Stimulated activated CD8-positive, alpha-beta memory T cell treated with anti-CD3 and anti-CD28 coated beads, Interleukin-4, amount 100 ng/mL, for 4 hours (primary cell): Measurements from ENCODE around the gene EBLN1.
"Not testable (repeated sequence)": the region's sequence is repeated elsewhere in the genome, so short reads cannot be mapped to it uniquely, and the experiment has no call there.

Experiments
- DNase-seq, 2 donors: peaks; one replicate each; pipeline ENCODE4 v3.0.0-alpha.2; 2020; ENCODE audit warnings: low read depth in 2 of 2, low spot score in 1 of 2

Gene EBLN1

DNA sequence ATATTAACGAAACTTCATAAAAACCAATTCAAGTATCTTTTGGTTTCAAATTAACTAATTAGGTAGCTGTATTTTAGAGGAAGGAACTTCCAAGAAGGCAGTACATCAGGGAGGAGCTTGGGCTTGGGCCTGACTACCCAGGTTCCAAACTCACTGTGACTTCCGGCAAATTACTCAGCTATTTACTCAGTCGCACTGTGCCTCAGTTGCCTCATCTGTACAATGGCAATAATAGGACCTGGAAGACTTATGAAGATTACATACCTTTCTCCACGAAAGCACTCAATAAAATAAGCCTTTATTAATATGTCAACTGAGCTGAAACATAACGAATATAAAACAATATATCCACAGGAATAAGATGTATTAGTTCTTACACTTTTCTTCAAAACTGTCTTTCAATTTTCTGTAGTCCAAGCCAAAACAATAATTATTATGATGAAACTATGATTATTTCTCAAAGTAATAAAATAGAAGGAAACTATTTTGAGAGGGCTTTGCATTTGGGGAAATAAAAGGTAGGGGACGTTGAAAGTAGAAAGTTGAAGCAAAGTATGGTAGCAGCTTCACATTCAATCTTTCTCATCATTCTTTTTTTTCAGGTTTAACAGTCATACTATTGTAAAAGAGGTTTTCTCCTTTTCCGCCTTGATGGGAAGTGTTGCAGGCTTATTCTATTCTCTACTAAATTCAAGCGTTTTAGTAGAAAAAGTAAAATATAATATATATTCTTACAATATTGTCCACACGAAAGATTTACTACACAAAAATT lies 10.5 kb upstream of the EBLN1 start:
- no peak for DNase-seq

DNA sequence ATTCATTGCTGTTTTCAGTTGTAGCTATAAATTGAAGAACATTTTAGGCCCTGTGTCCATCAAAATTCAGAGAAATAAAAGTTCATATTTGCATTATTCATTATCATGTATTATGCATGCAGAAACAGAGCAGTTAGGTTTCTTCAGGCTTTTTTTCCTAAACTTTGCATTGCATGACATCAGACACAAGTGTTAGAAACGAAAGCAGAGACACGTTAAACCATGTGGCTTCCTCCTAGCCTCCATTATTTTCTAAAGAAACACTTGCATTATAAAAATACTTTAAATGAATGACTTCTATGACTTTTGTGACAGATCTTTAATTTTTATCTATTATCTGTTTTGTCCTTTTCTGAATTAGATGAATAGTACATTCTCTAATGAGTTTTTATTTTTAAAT lies 8.8 kb upstream of the EBLN1 start:
- DNase-seq, result no peak

DNA sequence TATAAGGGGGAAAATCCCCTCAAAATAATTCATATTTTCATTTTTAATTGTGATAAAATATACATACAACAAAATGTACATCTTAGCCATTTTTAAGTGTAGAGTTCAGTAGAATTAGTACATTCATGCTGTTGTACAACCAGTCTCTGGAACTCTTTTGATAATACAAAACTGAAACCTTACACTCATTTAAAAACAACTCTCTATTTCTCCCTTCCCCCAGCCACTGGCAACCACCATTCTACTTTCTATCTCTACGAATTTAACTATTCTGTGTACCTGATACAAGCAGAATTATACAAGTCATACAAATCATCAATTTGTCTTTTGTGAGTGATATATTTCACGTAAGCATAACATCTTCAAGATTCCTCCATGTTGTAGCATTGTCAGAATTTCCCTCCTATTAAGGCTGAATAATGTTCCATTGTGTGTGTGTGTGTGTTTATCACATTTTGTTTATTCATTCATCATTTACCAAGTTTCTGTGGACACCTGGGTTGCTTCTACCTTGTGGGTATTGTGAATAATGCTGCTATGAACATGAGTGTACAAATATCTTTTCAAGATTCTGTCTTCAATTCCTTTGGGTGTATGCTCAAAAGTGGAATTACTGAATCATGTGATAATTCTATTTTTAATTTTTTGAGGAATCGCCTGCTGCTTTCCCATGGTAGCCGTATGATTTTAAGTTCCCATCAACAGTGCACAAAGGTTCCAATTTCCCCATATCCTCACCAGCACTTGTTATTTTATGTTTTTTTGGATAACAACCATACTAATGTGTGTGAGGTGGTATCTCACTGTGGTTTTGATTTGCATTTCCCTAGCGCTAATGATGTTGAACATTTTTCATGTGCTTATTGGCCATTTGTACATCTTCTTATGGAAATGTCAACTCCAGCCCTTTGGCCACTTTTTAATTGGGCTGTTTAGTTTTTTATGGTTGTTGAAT lies 4.7 kb upstream of the EBLN1 start:
- no peak for DNase-seq

DNA sequence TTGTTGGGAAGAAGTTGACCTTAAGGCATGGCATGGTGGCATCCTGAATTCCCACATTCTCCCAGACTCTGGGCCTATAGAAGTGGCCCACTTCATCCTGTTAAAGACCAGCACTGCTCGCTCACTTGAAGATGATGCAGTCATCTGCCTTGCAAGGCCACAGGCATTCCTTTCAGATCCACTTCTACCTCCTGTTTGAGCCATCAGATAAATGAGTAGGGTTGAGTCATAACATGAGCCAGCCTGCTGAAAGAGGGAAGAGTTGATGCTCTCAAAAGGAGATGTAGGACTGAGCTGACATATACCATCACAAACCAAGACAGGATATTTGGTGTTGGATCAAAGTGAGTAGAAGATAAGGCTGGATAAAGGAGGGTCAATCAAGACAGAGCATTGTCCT lies 1.5 kb upstream of the EBLN1 start:
- DNase-seq, result no peak

DNA sequence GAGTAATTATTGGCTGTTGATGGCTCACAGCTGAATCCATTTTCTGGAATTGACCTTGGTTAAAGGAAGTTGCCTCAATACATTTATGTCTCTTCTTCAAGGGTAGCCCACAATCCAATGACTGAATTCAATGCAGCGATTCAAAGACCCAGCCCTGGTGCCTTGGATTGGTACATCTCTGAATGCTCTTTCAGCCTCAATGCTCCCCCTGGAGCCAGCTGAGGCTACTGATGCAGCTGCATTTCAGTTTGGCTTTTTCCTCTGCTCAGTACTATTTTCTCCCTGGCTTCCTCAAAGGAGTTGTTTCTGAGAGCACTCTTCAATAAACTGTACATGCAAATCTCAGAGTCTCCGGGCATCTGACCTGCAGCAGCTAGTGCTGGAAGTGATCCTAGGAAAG lies 633 bp upstream of the EBLN1 start:
- no peak for DNase-seq

DNA sequence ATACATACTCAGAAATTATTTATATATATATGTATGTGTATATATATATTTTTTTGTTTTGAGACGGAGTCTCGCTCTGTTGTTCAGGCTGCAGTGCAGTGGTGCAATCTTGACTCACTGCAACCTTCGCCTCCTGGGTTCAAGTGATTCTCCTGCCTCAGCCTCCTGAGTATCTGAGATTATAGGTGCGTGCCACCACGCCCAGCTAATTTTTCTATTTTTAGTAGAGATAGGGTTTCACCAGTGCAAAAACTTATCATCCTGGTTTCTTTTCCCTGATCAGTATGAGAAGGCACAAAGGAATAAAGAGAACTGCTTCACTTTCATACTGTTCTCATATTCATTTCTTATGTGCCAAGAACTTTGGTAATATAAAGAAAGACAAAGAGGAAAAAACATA lies 731 bp downstream of the EBLN1 start:
- not testable (repeated sequence) for DNase-seq

DNA sequence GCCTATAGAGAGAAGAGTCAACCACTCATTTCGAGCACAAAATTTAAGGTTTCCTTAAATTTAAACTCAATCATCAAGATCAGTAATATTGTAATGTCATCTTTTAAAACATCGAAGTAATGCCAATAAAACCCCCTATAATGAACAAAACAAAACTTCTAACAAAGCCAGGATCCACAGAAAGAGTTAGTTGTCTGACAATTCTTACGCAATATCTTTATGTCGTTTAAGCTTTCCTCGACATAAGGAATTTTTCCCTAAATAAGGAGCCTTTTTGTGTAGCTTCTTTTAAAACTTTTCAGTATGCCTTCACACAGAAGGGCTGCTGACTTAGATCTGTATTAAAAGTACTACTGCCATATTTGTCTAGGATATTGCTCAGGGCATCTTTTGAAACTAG lies 7.5 kb downstream of the EBLN1 start:
- no peak for DNase-seq

DNA sequence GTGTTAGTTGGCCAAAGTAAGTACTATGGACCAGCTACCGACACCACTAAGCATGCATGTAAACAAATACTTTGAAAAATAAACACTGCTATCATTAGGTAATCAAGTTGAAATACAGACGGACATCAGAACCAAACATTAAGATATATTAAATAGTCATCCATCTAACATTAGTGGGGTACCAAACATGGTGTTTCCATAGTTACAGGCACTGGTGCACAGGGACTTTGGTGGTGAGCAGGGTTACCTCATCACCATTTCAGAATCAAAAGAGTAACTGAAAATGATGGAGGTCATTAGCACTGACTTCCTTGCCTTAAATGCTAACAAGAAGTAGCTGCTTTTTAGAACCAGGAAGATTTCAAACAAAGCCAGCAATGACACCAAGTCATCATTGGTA lies 23.9 kb downstream of the EBLN1 start:
- DNase-seq, result no peak

DNA sequence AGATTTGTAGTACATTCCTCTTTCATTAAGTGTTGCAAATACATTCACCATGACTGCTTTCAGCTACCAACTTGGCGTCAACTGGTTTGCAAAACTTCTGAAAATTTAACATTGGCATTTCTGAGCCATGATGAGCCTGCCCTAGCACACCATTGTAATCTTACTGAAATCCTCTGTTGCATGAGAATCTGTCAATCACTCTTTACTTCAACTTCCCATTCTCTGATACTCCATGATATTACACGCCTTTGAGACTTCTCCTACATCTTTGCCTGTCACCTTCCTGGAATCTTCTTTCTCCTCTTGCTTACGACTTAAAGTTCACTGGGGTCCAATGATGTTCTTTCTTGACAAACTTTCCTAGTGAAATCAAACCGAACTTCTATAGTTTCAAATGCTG lies 32.2 kb downstream of the EBLN1 start:
- DNase-seq, result no peak

DNA sequence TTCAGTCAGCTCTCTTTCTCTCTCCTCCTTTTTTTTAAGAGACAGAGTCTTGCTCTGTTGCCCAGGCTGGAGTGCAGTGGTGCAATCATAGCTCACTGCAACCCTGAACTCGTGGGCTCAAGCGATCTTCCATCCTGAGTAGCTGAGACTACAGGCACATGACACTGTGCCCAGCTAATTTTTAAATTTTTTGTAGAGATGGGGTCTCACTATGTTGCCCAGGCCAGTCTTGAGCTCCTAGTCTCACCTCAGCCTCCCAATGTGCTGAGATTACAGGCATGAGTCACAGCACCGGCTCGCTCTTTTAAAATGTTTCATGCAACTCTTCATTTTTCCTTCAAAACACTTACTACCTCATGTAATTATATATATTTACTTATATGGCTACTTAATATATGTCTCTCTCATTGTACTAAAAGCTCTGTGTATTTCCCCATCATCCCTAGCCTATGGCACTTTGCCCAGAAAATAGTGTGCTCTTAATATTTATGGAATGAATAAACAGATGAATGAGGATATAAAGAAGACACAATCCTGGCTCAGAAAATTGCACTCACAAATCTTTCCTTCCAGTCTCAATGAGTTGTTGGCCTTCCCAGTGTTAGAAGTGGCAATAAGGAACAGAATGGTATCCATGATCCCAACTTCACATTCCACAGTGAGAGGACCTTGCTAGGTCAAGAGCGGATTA lies 33.9 kb downstream of the EBLN1 start:
- DNase-seq, result no peak

DNA sequence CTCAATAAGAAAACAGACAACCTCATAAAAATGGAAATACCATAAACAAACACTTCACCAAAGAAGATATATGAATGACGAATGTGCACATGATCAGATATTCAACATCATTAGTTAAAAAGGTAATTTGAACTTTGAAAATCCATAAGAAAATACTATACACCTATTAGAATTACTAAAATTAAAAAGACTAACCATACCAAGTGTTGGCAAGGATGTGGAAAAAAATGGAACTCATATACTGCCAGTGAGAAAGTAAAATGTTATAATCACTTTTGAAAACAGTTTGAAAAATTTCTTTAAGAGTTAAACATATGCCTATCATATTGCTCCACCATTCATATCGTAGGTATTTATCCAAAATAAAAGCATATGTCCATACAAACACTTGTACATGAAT lies 37.1 kb downstream of the EBLN1 start:
- DNase-seq, result no peak

DNA sequence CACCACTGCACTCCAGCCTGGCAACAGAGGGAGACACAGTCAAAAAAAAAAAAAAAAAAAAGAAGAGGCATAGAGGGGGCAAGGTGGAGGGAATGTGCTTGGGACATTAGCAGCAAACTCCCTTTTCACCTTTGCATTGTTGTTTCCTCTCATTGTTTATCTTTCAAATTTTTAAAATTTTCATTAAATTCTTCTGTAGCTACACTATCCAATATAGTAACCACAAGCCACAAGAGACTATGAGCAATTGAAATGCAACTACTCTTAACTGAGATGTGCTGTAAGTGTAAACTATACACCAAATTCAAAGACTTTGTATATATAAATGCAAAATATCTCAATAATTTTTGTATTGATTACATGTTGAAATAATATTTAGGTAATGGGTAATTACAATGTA lies 43.4 kb downstream of the EBLN1 start:
- DNase-seq, result no peak

DNA sequence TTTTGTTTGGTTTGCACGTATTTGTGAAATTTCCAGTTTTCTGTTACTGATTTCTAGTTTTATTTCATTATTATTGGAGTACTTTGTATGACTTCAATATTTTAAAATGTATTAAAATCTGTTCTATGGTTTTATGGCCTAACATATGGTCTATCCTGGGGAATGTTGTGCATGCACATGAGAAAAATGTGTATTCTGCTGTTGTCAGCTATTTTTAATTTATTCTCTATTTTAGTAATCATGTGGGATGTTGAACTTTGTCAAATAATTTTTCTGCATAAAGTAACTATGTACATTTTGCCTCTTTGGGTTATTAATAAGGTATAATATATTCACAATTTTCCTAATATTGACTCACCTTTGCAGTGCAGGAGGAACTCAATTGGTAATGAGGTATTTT lies 46.7 kb downstream of the EBLN1 start:
- DNase-seq, result no peak

DNA sequence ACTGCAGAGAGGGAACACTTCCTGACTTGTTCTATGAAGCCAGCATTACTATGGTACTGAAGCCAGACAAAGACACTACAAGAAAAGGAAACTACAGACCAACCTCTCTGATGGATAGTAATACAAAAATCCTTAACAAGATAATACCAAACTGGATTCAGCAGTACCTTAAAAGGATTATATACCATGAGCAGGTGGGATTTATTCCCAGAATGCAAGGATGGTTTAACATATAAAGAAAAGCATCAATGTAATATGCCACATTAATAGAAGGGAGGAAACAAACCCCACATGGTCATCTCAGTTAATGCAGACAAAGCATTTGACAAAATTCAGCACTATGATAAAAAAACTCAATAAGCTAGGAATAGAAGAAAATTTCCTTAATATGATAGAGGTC lies 47.2 kb downstream of the EBLN1 start:
- DNase-seq, result no peak

DNA sequence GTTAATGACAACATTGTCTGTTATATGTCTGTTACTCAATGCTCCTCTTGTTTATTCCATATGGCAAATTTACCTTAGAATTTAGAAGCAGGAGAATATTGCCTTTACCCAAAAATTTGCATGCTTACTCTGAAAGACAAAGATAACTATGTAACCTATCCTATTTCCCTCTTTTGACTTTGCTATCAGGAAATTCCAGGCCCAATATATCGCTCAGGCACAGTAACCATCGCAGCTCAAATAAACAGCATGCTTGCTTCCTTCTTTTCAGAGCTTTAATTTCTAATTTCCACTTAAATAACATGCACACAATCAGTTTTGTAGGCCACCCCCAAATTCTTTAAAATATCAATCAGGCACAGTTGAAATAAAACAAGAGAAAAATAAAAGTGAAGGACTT lies 57.8 kb downstream of the EBLN1 start:
- DNase-seq, result no peak

DNA sequence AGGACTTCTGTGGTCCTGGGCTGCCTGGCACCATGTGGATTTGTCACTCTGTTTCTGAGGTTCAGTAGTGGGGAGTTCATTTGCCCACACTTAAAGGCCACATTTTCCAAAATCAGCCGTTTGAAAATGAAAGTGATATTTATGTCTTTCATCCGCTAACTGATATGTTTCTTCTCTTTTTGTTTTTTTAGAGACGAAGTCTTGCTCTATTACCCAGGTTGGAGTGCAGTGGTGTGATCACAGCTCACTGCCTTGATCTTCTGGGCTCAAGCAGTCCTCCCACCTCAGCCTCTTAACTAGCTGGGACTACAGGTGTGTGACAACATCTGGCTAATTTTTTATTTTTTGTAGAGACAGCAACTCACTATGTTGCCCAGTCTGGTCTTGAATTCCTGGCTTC lies 58.6 kb downstream of the EBLN1 start:
- no peak for DNase-seq
